Skeletal muscle satellite cell (primary cell): ENCODE data around the gene PMPCB.

Source experiments
- H3K27me3 ChIP-seq: 2 replicates; pipeline ENCODE4 v1.7.0; 2013; ENCODE audit warnings: low read length; ENCODE audit not compliant: control insufficient read depth, insufficient read depth
- H3K36me3 ChIP-seq: 2 replicates; pipeline ENCODE4 v1.7.0; 2013; ENCODE audit warnings: mild to moderate bottlenecking, control low read depth, low read length; ENCODE audit not compliant: insufficient read depth
- H3K4me1 ChIP-seq: 2 replicates; pipeline ENCODE4 v1.7.0; 2013; ENCODE audit warnings: low read length; ENCODE audit not compliant: control insufficient read depth, insufficient read depth
- H3K4me2 ChIP-seq: 2 replicates; pipeline ENCODE4 v1.7.0; 2013; ENCODE audit warnings: mild to moderate bottlenecking, low read length
- H3K4me3 ChIP-seq: 2 replicates; pipeline ENCODE4 v1.7.0; 2013; ENCODE audit warnings: low read length
- H3K9ac ChIP-seq: 2 replicates; pipeline ENCODE4 v1.7.0; 2013; ENCODE audit warnings: mild to moderate bottlenecking, low read depth, low read length, moderate library complexity
- H3K9me3 ChIP-seq: replicated peaks from 2 replicates; pipeline ENCODE4 v1.7.0; 2013; ENCODE audit warnings: mild to moderate bottlenecking, control low read depth, low read length

PMPCB gene

GRCh38 chr7:103338864-103339263 is 41.6 kb downstream of the PMPCB start:
- Histone ChIP-seq H3K36me3 (peaks cover 35% of the 10 kb centered on the region), H3K4me3 (no peak overlapping the region), H3K4me2 (no peak overlapping the region), H3K9me3 (no peaks in the 10 kb centered on the region), H3K4me1 (peaks cover 6% of the 10 kb centered on the region), H3K27me3 (no peaks in the 10 kb centered on the region), H3K9ac (no peak overlapping the region)

GRCh38 chr7:103341466-103341865 is 44.2 kb downstream of the PMPCB start:
- peaks cover 6% of the 10 kb centered on the region for H3K4me1 ChIP-seq
- H3K9me3 ChIP-seq: no peaks in the 10 kb centered on the region
- H3K36me3 ChIP-seq: peaks cover 33% of the 10 kb centered on the region
- H3K27me3 ChIP-seq: no peaks in the 10 kb centered on the region
- H3K4me2 ChIP-seq: no peak overlapping the region
- H3K9ac ChIP-seq: no peak overlapping the region
- no peak overlapping the region for H3K4me3 ChIP-seq

GRCh38 chr7:103343332-103343731 is 46.1 kb downstream of the PMPCB start:
- Histone ChIP-seq H3K9ac (peak overlapping the region; percentile 92), H3K4me1 (peaks cover 11% of the 10 kb centered on the region), H3K4me2 (peak overlapping the region; percentile 91), H3K36me3 (peaks cover 20% of the 10 kb centered on the region), H3K27me3 (no peaks in the 10 kb centered on the region), H3K9me3 (no peaks in the 10 kb centered on the region), H3K4me3 (peak overlapping the region; percentile 87)

GRCh38 chr7:103343758-103344452 is 46.7 kb downstream of the PMPCB start:
- Histone ChIP-seq H3K4me2 (peak overlapping the region; percentile 91), H3K4me3 (peak overlapping the region; percentile 87), H3K27me3 (no peaks in the 10 kb centered on the region), H3K9me3 (no peaks in the 10 kb centered on the region), H3K36me3 (peaks cover 20% of the 10 kb centered on the region), H3K4me1 (peaks cover 13% of the 10 kb centered on the region), H3K9ac (peak overlapping the region; percentile 92)

GRCh38 chr7:103344453-103345149 is 47.4 kb downstream of the PMPCB start, which contains the start of gene DNAJC2:
DNAJC2 (minus strand) TSS chr7:103344767; CDS start chr7:103344622, 145 bp downstream.
- Histone ChIP-seq H3K27me3 (no peaks in the 10 kb centered on the region), H3K4me1 (peaks cover 20% of the 10 kb centered on the region), H3K9me3 (no peaks in the 10 kb centered on the region)

GRCh38 chr7:103346396-103346795 is 49.2 kb downstream of the PMPCB start:
- Histone ChIP-seq H3K4me2 (no peak overlapping the region), H3K4me3 (no peak overlapping the region), H3K4me1 (peaks cover 30% of the 10 kb centered on the region)

More at GRCh38 chr7:103344453-103345149, 47.4 kb downstream of the PMPCB start, which contains the start of gene DNAJC2:
- Histone ChIP-seq H3K4me3 (peak within 1 kb of the TSS; percentile 87), H3K4me2 (peak within 1 kb of the TSS; percentile 91), H3K36me3 (peaks cover 20% of the 10 kb centered on the region), H3K9ac (peak within 1 kb of the TSS; percentile 92)

GRCh38 chr7:103347507-103348267 is 50.5 kb downstream of the PMPCB start, which contains the start of gene PSMC2:
PSMC2 (plus strand) TSS chr7:103347643; CDS start chr7:103347712, 69 bp downstream.
- Histone ChIP-seq H3K36me3 (peaks cover 15% of the 10 kb centered on the region), H3K4me1 (peaks cover 30% of the 10 kb centered on the region), H3K4me3 (peak within 1 kb of the TSS; percentile 83), H3K9me3 (no peaks in the 10 kb centered on the region), H3K27me3 (no peaks in the 10 kb centered on the region), H3K4me2 (peak within 1 kb of the TSS; percentile 78), H3K9ac (peak within 1 kb of the TSS; percentile 96)

More at GRCh38 chr7:103346396-103346795, 49.2 kb downstream of the PMPCB start:
- Histone ChIP-seq H3K9ac (no peak overlapping the region), H3K36me3 (peaks cover 12% of the 10 kb centered on the region), H3K27me3 (no peaks in the 10 kb centered on the region), H3K9me3 (no peaks in the 10 kb centered on the region)

- Histone ChIP-seq H3K27me3 (no peaks in the 10 kb centered on the region), H3K9me3 (no peaks in the 10 kb centered on the region), H3K36me3 (peaks cover 21% of the 10 kb centered on the region), H3K9ac (peak overlapping the region; percentile 96), H3K4me3 (peak overlapping the region; percentile 83), H3K4me2 (peak overlapping the region; percentile 78), H3K4me1 (peaks cover 26% of the 10 kb centered on the region)
Measured at GRCh38 chr7:103348452-103348851, 51.2 kb downstream of the PMPCB start.

- H3K9ac ChIP-seq: peak overlapping the region; percentile 96
- no peaks in the 10 kb centered on the region for H3K9me3 ChIP-seq
- peaks cover 24% of the 10 kb centered on the region for H3K36me3 ChIP-seq
- H3K27me3 ChIP-seq: no peaks in the 10 kb centered on the region
- H3K4me1 ChIP-seq: peaks cover 24% of the 10 kb centered on the region
- peak overlapping the region; percentile 83 for H3K4me3 ChIP-seq
- peak overlapping the region; percentile 78 for H3K4me2 ChIP-seq
Measured at GRCh38 chr7:103348959-103349358, 51.7 kb downstream of the PMPCB start.

GRCh38 chr7:103349805-103350204 is 52.6 kb downstream of the PMPCB start:
- no peak overlapping the region for H3K4me3 ChIP-seq
- H3K27me3 ChIP-seq: no peaks in the 10 kb centered on the region
- H3K36me3 ChIP-seq: peaks cover 33% of the 10 kb centered on the region
- no peak overlapping the region for H3K9ac ChIP-seq
- peaks cover 24% of the 10 kb centered on the region for H3K4me1 ChIP-seq
- H3K9me3 ChIP-seq: no peaks in the 10 kb centered on the region
- H3K4me2 ChIP-seq: peak overlapping the region; percentile 78
